Measurements from ENCODE around the gene RIPPLY2. TPM values are rescaled to one million over a fixed set of nuclear protein-coding genes. Genes with fewer than 3 reads are reported as not detected.
"Not testable (repeated sequence)": the region's sequence is repeated elsewhere in the genome, so short reads cannot be mapped to it uniquely, and the experiment has no call there.

RIPPLY2 gene, protein sequence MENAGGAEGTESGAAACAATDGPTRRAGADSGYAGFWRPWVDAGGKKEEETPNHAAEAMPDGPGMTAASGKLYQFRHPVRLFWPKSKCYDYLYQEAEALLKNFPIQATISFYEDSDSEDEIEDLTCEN
- under 1 TPM in 2 of 4 donors, not detected in 2; 0.19 to 0.67 TPM for polyA plus RNA-seq
- long read RNA-seq, donor 1, partial matches to known transcripts = 0 of 1 reads
- long read RNA-seq, donor 1, other reads (novel, unspliced or antisense) = 0 of 1 reads
- long read RNA-seq, donor 2 = 0 reads
- long read RNA-seq, donor 3 = 0 reads
- long read RNA-seq, donor 4 = 0 reads
- long read RNA-seq, donor 5 = 0 reads
- long read RNA-seq, donor 6 = 0 reads
- long read RNA-seq, donor 7 = 0 reads
- long read RNA-seq, donor 8 = 0 reads
- long read RNA-seq, donor 9 = 0 reads
- long read RNA-seq, donor 10, partial matches to known transcripts = 0 of 1 reads
- long read RNA-seq, donor 10, other reads (novel, unspliced or antisense) = 0 of 1 reads

DNA sequence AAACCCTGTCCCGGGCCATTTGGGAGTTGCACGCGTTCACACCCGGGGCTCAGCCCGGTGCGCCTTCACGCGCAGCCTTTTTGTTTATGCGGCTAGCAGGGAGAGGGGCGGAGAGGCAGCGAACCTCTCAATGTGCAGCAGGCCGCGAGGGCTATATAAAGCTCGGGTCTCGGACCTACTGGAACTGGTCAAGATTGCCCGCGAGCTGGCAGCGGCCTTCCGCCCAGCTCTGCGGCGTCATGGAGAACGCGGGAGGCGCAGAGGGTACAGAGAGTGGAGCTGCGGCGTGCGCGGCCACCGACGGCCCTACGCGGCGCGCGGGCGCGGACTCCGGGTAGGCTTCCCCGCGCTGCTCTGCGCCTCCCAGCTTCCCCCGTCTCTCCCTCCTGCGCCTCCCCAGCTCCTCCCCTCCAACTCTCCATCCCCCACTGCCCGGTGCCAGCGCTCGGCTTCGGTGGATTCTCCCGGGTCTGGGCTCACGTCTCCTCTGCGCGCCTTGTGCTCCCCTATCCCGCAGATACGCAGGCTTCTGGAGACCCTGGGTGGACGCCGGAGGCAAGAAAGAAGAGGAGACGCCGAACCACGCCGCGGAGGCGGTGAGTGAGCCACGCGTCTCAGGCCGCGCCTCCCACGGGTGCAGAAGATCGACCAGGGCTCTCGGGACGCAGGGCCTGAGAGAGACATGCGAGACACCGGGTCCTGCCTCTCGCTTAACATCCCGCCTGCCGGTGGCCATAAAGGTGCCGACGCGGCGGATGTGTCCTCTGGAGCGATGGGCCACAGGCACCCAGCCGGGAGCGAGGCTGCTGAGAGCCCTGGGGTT, at the start of gene RIPPLY2:
TSS of gene RIPPLY2 (plus strand) at position 183 of the 823 bp plus-strand sequence. CDS start at position 240, 57 bp downstream.
- FAIRE-seq (no peak), DNase-seq (peak in 1 of 2 donors; percentile 38)
- Histone ChIP-seq H3K4me1 (ENCODE audit: control insufficient read depth in 3 of 3, insufficient read depth in 2 of 3, low read depth in 1 of 3, low read length in 2 of 3) (peaks cover 0 to 5% (median 0%) of the 10 kb centered on the region in 3 donors), H3K27me3 (ENCODE audit: control insufficient read depth in 3 of 3, insufficient read depth in 3 of 3, low read length in 3 of 3) (peaks cover 4 to 29% (median 7%) of the 10 kb centered on the region in 3 donors), H3K27ac (ENCODE audit: low read depth in 1 of 3, low read length in 2 of 3) (no peak within 1 kb of the TSS), H3K36me3 (ENCODE audit: control insufficient read depth in 3 of 3, insufficient read depth in 2 of 3, low read depth in 1 of 3, low read length in 3 of 3) (no peaks in the 10 kb centered on the region), H3K4me3 (ENCODE audit: low read depth in 1 of 3, low read length in 3 of 3) (peak within 1 kb of the TSS; percentile 9 to 26 (median 26)), H3K9me3 (ENCODE audit: control insufficient read depth in 2 of 2, insufficient read depth in 1 of 2, low read depth in 1 of 2, low read length in 1 of 2) (no peaks in the 10 kb centered on the region)
- 1 to 3% (median 2%) methylated on average over 72 to 81 of the region's 81 CpGs for WGBS, 3 donors

DNA sequence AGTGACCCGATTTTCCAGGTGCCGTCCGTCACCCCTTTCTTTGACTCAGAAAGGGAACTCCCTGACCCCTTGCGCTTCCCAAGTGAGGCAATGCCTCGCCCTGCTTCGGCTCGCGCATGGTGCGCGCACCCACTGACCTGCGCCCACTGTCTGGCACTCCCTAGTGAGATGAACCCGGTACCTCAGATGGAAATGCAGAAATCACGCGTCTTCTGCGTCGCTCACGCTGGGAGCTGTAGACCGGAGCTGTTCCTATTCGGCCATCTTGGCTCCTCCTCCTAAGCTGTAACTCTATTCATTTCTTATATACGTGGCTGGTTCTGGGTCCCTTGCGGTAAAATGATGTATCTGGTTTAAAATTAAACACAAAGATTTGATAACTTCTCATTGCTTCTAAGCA, 49.7 kb upstream of the RIPPLY2 start:
- H3K4me1 ChIP-seq (ENCODE audit: control insufficient read depth in 3 of 3, insufficient read depth in 2 of 3, low read depth in 1 of 3, low read length in 2 of 3); H3K27me3 ChIP-seq (ENCODE audit: control insufficient read depth in 3 of 3, insufficient read depth in 3 of 3, low read length in 3 of 3); FAIRE-seq; DNase-seq; H3K4me3 ChIP-seq (ENCODE audit: low read depth in 1 of 3, low read length in 3 of 3); H3K27ac ChIP-seq (ENCODE audit: low read depth in 1 of 3, low read length in 2 of 3); H3K36me3 ChIP-seq (ENCODE audit: control insufficient read depth in 3 of 3, insufficient read depth in 2 of 3, low read depth in 1 of 3, low read length in 3 of 3); H3K9me3 ChIP-seq (ENCODE audit: control insufficient read depth in 2 of 2, insufficient read depth in 1 of 2, low read depth in 1 of 2, low read length in 1 of 2): not testable (repeated sequence)
- 94 to 97% (median 94%) methylated on average over 9 to 13 of the region's 21 CpGs for WGBS, 3 donors

DNA sequence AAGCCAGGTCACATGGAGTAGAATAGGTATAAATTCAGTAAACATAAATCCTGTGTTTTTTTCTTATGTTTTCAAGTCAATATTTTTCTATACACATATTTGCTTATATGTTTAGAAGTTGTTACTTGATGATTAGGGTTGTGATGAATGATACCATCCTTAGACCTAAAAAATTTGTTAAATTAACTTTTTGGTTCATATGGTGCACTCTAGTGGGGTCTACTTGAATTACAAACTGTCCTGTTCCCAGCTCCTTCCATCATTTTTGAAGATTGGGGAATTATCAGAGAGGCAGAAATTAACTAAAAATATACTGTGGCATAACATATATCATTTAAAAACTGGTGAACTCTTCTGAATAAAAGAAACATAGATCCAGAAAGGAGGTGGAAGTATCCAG, 48.3 kb upstream of the RIPPLY2 start:
- Histone ChIP-seq H3K4me1 (ENCODE audit: control insufficient read depth in 3 of 3, insufficient read depth in 2 of 3, low read depth in 1 of 3, low read length in 2 of 3) (no peaks in the 10 kb centered on the region), H3K27me3 (ENCODE audit: control insufficient read depth in 3 of 3, insufficient read depth in 3 of 3, low read length in 3 of 3) (no peaks in the 10 kb centered on the region), H3K4me3 (ENCODE audit: low read depth in 1 of 3, low read length in 3 of 3) (no peak overlapping the region), H3K9me3 (ENCODE audit: control insufficient read depth in 2 of 2, insufficient read depth in 1 of 2, low read depth in 1 of 2, low read length in 1 of 2) (no peaks in the 10 kb centered on the region), H3K27ac (ENCODE audit: low read depth in 1 of 3, low read length in 2 of 3) (no peak overlapping the region), H3K36me3 (ENCODE audit: control insufficient read depth in 3 of 3, insufficient read depth in 2 of 3, low read depth in 1 of 3, low read length in 3 of 3) (no peaks in the 10 kb centered on the region)
- FAIRE-seq (no peak), DNase-seq (no peak)

DNA sequence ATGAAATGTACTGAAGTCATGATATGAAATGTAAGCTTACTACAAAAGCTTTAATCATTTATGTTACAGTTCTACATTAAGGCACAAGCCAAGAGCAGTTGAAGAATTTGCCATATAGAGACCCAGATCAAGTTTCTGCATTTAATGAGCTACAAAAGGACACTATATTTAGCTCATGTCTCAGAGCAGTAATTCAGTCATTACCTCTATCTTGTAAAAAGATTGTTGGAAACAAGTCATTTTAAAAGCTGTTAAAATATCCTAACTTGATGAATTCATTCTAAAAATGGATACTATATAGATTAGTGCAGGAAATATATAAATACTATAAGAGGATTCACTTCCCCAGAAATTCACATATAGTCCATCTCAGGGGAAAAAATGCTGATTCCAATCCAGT, 45.2 kb upstream of the RIPPLY2 start:
- no peaks in the 10 kb centered on the region for H3K36me3 ChIP-seq (ENCODE audit: control insufficient read depth in 3 of 3, insufficient read depth in 2 of 3, low read depth in 1 of 3, low read length in 3 of 3)
- H3K4me3 ChIP-seq (ENCODE audit: low read depth in 1 of 3, low read length in 3 of 3) = no peak overlapping the region
- no peak for DNase-seq
- H3K27ac ChIP-seq (ENCODE audit: low read depth in 1 of 3, low read length in 2 of 3) = no peak overlapping the region
- H3K9me3 ChIP-seq (ENCODE audit: control insufficient read depth in 2 of 2, insufficient read depth in 1 of 2, low read depth in 1 of 2, low read length in 1 of 2) = no peaks in the 10 kb centered on the region
- FAIRE-seq = no peak
- H3K4me1 ChIP-seq (ENCODE audit: control insufficient read depth in 3 of 3, insufficient read depth in 2 of 3, low read depth in 1 of 3, low read length in 2 of 3) = no peaks in the 10 kb centered on the region
- H3K27me3 ChIP-seq (ENCODE audit: control insufficient read depth in 3 of 3, insufficient read depth in 3 of 3, low read length in 3 of 3) = no peaks in the 10 kb centered on the region

DNA sequence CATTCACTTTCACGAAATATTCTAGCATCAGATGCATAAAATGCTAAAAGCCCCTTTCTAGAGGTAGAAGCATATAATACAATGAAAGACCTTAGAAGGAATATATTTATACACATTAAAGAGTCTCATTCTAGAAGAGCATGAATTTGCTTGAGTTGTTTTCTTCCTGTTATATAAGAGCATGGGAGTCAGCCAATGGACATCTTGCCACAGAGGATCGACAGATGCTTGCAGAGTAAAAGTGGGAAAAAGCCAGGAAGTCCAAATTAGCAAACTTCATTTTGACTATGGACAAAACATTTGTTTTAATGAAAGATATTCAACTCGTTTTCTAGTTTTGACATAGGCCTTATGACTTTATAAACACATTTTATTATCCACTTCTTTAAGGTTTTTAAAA, 44.2 kb upstream of the RIPPLY2 start:
- DNase-seq (no peak), FAIRE-seq (no peak)
- no peak overlapping the region for H3K27ac ChIP-seq (ENCODE audit: low read depth in 1 of 3, low read length in 2 of 3)
- no peaks in the 10 kb centered on the region for H3K27me3 ChIP-seq (ENCODE audit: control insufficient read depth in 3 of 3, insufficient read depth in 3 of 3, low read length in 3 of 3)
- no peaks in the 10 kb centered on the region for H3K9me3 ChIP-seq (ENCODE audit: control insufficient read depth in 2 of 2, insufficient read depth in 1 of 2, low read depth in 1 of 2, low read length in 1 of 2)
- 48 to 51% (median 49%) methylated on average over 3 of the region's 3 CpGs for WGBS, 3 donors
- H3K4me3 ChIP-seq (ENCODE audit: low read depth in 1 of 3, low read length in 3 of 3) = no peak overlapping the region
- no peaks in the 10 kb centered on the region for H3K36me3 ChIP-seq (ENCODE audit: control insufficient read depth in 3 of 3, insufficient read depth in 2 of 3, low read depth in 1 of 3, low read length in 3 of 3)
- H3K4me1 ChIP-seq (ENCODE audit: control insufficient read depth in 3 of 3, insufficient read depth in 2 of 3, low read depth in 1 of 3, low read length in 2 of 3) = no peaks in the 10 kb centered on the region

DNA sequence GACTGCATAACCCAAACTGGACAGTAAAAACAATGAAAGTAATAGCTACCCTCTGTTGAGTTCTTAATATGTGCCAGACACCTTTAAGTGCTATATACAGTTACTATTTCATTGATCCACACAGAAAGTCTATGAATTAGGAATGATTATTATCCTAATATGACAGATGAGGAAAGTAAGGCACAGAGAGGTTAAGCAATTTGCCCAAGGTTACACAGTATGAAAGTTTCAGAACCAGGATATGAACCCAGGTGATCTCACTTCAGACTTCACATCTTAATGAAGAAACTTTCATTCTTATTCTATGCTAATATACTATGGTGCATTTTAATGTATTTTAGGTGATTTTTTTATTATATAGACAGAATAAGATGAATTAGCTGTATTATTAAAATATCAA, 40.6 kb upstream of the RIPPLY2 start:
- no peaks in the 10 kb centered on the region for H3K9me3 ChIP-seq (ENCODE audit: control insufficient read depth in 2 of 2, insufficient read depth in 1 of 2, low read depth in 1 of 2, low read length in 1 of 2)
- H3K27me3 ChIP-seq (ENCODE audit: control insufficient read depth in 3 of 3, insufficient read depth in 3 of 3, low read length in 3 of 3) = no peaks in the 10 kb centered on the region
- DNase-seq = no peak
- H3K4me1 ChIP-seq (ENCODE audit: control insufficient read depth in 3 of 3, insufficient read depth in 2 of 3, low read depth in 1 of 3, low read length in 2 of 3) = no peaks in the 10 kb centered on the region
- no peak for FAIRE-seq
- no peak overlapping the region for H3K27ac ChIP-seq (ENCODE audit: low read depth in 1 of 3, low read length in 2 of 3)
- H3K36me3 ChIP-seq (ENCODE audit: control insufficient read depth in 3 of 3, insufficient read depth in 2 of 3, low read depth in 1 of 3, low read length in 3 of 3) = no peaks in the 10 kb centered on the region
- H3K4me3 ChIP-seq (ENCODE audit: low read depth in 1 of 3, low read length in 3 of 3) = no peak overlapping the region

DNA sequence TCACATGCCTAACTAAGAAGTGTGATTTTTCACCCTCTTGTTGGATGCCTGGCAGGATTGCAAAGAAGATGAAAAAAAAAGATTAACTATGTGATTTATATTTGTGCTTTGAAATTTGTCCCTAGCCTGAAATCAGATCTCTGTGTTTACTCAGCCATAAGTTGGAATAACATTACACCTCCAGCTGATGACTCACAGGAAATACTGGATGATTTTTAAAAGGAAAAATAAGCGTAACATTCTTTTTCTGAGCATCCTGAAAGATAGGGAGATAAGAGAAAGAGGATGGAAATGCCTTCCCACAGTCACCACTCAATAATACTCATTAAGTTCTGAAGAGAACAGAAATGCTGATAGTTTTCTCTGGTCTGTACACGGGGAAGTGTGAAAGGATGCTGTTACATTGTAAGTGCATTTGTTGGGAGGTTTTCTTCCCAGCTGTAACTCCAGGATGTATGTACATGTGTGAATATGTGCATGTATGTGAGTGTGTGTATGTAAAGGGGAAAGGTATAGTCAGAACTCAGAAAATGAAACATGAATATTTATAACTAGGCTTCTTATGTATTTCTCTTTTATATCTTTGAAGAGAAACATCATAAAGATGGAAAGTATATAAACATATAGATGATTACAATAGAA, 37.4 kb upstream of the RIPPLY2 start:
- no peak for DNase-seq
- no peak for FAIRE-seq
- no peaks in the 10 kb centered on the region for H3K27me3 ChIP-seq (ENCODE audit: control insufficient read depth in 3 of 3, insufficient read depth in 3 of 3, low read length in 3 of 3)
- H3K36me3 ChIP-seq (ENCODE audit: control insufficient read depth in 3 of 3, insufficient read depth in 2 of 3, low read depth in 1 of 3, low read length in 3 of 3) = no peaks in the 10 kb centered on the region
- 21 to 45% (median 32%) methylated on average over 2 of the region's 2 CpGs for WGBS, 3 donors
- H3K9me3 ChIP-seq (ENCODE audit: control insufficient read depth in 2 of 2, insufficient read depth in 1 of 2, low read depth in 1 of 2, low read length in 1 of 2) = no peaks in the 10 kb centered on the region
- no peaks in the 10 kb centered on the region for H3K4me1 ChIP-seq (ENCODE audit: control insufficient read depth in 3 of 3, insufficient read depth in 2 of 3, low read depth in 1 of 3, low read length in 2 of 3)
- H3K4me3 ChIP-seq (ENCODE audit: low read depth in 1 of 3, low read length in 3 of 3) = no peak overlapping the region
- no peak overlapping the region for H3K27ac ChIP-seq (ENCODE audit: low read depth in 1 of 3, low read length in 2 of 3)

DNA sequence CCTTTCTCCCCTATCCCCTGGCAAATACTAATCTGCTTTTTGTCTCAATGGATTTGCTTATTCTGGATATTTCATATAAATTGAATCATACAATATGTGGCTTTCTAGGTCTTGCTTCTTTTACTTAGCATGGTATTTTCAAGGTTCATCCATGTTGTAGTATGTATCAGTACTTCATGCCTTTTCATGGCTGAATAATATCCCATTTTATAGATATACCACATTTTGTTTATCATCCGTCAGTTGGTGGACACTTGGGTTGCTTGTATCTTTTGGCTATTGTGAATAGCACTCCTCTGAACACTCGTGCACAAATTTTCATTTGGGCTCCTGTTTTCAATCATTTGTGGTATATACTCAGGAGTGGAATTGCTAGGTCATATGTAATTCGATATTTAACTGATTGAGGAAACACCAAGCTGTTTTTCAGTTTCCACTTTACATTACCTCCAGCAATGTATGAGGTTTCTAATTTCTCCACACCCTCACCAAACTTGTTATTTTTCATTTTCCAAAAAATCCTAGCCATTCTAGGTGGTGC, 30.5 kb upstream of the RIPPLY2 start:
- Histone ChIP-seq H3K27ac (ENCODE audit: low read depth in 1 of 3, low read length in 2 of 3) (no peak overlapping the region), H3K4me3 (ENCODE audit: low read depth in 1 of 3, low read length in 3 of 3) (no peak overlapping the region), H3K36me3 (ENCODE audit: control insufficient read depth in 3 of 3, insufficient read depth in 2 of 3, low read depth in 1 of 3, low read length in 3 of 3) (no peaks in the 10 kb centered on the region), H3K9me3 (ENCODE audit: control insufficient read depth in 2 of 2, insufficient read depth in 1 of 2, low read depth in 1 of 2, low read length in 1 of 2) (no peaks in the 10 kb centered on the region), H3K27me3 (ENCODE audit: control insufficient read depth in 3 of 3, insufficient read depth in 3 of 3, low read length in 3 of 3) (no peaks in the 10 kb centered on the region), H3K4me1 (ENCODE audit: control insufficient read depth in 3 of 3, insufficient read depth in 2 of 3, low read depth in 1 of 3, low read length in 2 of 3) (no peaks in the 10 kb centered on the region)
- DNase-seq (no peak), FAIRE-seq (no peak)
- 72 to 82% (median 76%) methylated on average over 3 of the region's 3 CpGs for WGBS, 3 donors
